Vagina (tissue), 2 donors: ENCODE data around the gene SDK2.

Experiments used
- POLR2AphosphoS5 ChIP-seq, 2 donors: sonication (generic); formaldehyde crosslinking; IDR thresholded peaks; one replicate each; pipeline ENCODE4 v1.9.0; 2017; ENCODE audit warnings: antibody characterized with exemption in 2 of 2, mild to moderate bottlenecking in 2 of 2, low read depth in 1 of 2; ENCODE audit not compliant: insufficient read depth in 1 of 2
- TF ChIP-seq, protein P1 (sequence below), 3 experiments: fragments of 450-650 bp in 2 of 3; fragments of 200-600 bp in 1 of 3; sonication (generic) in 1 of 3; IDR thresholded peaks; one replicate each; pipeline ENCODE4 v1.5.1; 2017 to 2019; ENCODE audit warnings: antibody characterized with exemption in 3 of 3, mild to moderate bottlenecking in 2 of 3, moderate library complexity in 2 of 3

DNA sequence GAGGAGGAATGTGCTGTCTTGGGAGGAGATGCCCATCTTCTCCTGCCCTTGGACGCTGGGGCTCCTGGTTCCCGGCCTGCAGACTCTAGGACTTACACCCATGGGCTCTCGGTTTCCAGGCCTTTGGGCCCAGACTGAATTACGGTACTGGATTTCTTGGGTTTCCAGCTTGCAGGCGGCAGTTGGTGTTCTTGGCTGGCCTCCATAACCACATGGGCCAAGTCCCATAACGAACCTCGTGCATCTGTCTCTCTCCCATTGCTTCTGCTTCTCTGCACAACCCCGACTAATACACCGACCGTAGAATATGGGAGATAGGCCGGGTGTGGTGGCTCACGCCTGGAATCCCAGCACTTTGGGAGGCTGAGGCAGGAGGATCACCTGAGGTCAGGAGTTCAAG is 162.6 kb downstream of the SDK2 start:
- TF ChIP-seq, protein P1, sequence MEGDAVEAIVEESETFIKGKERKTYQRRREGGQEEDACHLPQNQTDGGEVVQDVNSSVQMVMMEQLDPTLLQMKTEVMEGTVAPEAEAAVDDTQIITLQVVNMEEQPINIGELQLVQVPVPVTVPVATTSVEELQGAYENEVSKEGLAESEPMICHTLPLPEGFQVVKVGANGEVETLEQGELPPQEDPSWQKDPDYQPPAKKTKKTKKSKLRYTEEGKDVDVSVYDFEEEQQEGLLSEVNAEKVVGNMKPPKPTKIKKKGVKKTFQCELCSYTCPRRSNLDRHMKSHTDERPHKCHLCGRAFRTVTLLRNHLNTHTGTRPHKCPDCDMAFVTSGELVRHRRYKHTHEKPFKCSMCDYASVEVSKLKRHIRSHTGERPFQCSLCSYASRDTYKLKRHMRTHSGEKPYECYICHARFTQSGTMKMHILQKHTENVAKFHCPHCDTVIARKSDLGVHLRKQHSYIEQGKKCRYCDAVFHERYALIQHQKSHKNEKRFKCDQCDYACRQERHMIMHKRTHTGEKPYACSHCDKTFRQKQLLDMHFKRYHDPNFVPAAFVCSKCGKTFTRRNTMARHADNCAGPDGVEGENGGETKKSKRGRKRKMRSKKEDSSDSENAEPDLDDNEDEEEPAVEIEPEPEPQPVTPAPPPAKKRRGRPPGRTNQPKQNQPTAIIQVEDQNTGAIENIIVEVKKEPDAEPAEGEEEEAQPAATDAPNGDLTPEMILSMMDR (IDR thresholded peaks at IDR 0.05), result no peak
- no peak for TF ChIP-seq POLR2AphosphoS5 (IDR thresholded peaks at IDR 0.05; ENCODE audit: insufficient read depth in 1 of 2, low read depth in 1 of 2)
